K562 (cell line): ENCODE results near the gene AP2S1. TPM values are rescaled to one million over a fixed set of nuclear protein-coding genes. Genes with fewer than 3 reads are reported as not detected.
A peak's percentile ranks its signal among the peaks of the same experiment; 100 is the strongest.

Source experiments
- BACH1 ChIP-seq: fragments of 200-800 bp; sonication (Bioruptor generic); IDR thresholded peaks from 2 replicates; pipeline ENCODE4 v1.6.1; 2016; ENCODE audit warnings: missing genetic modification characterization, missing compliant biosample characterization
- CBX2 ChIP-seq: fragments of 200-600 bp; sonication (generic); IDR thresholded peaks from one replicate; pipeline ENCODE4 v1.6.1; 2012; ENCODE audit warnings: mild to moderate bottlenecking, low read length, inconsistent platforms; ENCODE audit not compliant: insufficient read depth, poor library complexity, severe bottlenecking
- DEAF1 ChIP-seq: fragments of 450-650 bp; formaldehyde crosslinking; IDR thresholded peaks from 2 replicates; pipeline ENCODE4 v1.4.0; 2020; ENCODE audit warnings: mild to moderate bottlenecking, moderate library complexity
- HDAC2 ChIP-seq: fragments of 450-650 bp; IDR thresholded peaks from 2 replicates; pipeline ENCODE4 v1.6.1; 2016; ENCODE audit warnings: mild to moderate bottlenecking
- HDAC8 ChIP-seq: fragments of 450-650 bp; IDR thresholded peaks from 2 replicates; pipeline ENCODE4 v1.6.1; 2016; ENCODE audit warnings: mild to moderate bottlenecking, missing genetic modification characterization, moderate library complexity, missing compliant biosample characterization
- HNRNPK ChIP-seq: fragments of 200-400 bp; formaldehyde crosslinking; IDR thresholded peaks from one replicate; pipeline ENCODE4 v1.6.1; 2018; ENCODE audit warnings: mild to moderate bottlenecking, low read depth, low read length; ENCODE audit not compliant: poor library complexity, severe bottlenecking
- HNRNPL ChIP-seq: fragments of 200-400 bp; formaldehyde crosslinking; IDR thresholded peaks from 2 replicates; pipeline ENCODE4 v1.6.1; 2017; ENCODE audit warnings: low read depth, mild to moderate bottlenecking, low read length
- HNRNPLL ChIP-seq: fragments of 200-400 bp; formaldehyde crosslinking; IDR thresholded peaks from 2 replicates; pipeline ENCODE4 v1.6.1; 2017; ENCODE audit warnings: low read length, low read depth, mild to moderate bottlenecking; ENCODE audit not compliant: poor library complexity, severe bottlenecking
- ILK ChIP-seq: fragments of 450-650 bp; IDR thresholded peaks from 2 replicates; pipeline ENCODE4 v1.6.1; 2016; ENCODE audit warnings: missing genetic modification characterization, low read depth, mild to moderate bottlenecking, missing compliant biosample characterization, moderate library complexity, borderline replicate concordance
- KLF10 ChIP-seq: fragments of 250-450 bp; sonication (Bioruptor Pico); IDR thresholded peaks from 2 replicates; pipeline ENCODE4 v1.6.1; 2021; ENCODE audit warnings: matching md5 sums
- MAFF ChIP-seq: IDR thresholded peaks from 2 replicates; pipeline ENCODE4 v1.6.1; 2012; ENCODE audit warnings: low read length, improper control_type of control experiment
- NBN ChIP-seq: fragments of 450-650 bp; IDR thresholded peaks from 2 replicates; pipeline ENCODE4 v1.6.1; 2016; ENCODE audit warnings: low read depth, mild to moderate bottlenecking
- PHF8 ChIP-seq: fragments of 200-600 bp; sonication (generic); IDR thresholded peaks from 2 replicates; pipeline ENCODE4 v1.6.1; 2012; ENCODE audit warnings: mixed run types, mild to moderate bottlenecking, inconsistent platforms, low read length, moderate library complexity, borderline replicate concordance
- POU5F1 ChIP-seq: fragments of 150-350 bp; IDR thresholded peaks from 2 replicates; pipeline ENCODE4 v1.6.1; 2014; ENCODE audit warnings: borderline replicate concordance, low read length, low read depth, mild to moderate bottlenecking; ENCODE audit not compliant: partially characterized antibody
- PRPF4 ChIP-seq: fragments of 200-400 bp; formaldehyde crosslinking; IDR thresholded peaks from one replicate; pipeline ENCODE4 v1.6.1; 2017; ENCODE audit warnings: low read length, low read depth, mild to moderate bottlenecking; ENCODE audit not compliant: insufficient read depth, poor library complexity, severe bottlenecking
- RBFOX2 ChIP-seq: fragments of 200-400 bp; formaldehyde crosslinking; IDR thresholded peaks from 2 replicates; pipeline ENCODE4 v1.6.1; 2017; ENCODE audit warnings: low read depth, mild to moderate bottlenecking, low read length, moderate library complexity
- RFX7 ChIP-seq: fragments of 250-450 bp; sonication (Bioruptor Pico); IDR thresholded peaks from 2 replicates; pipeline ENCODE4 v1.5.1; 2021; ENCODE audit warnings: mild to moderate bottlenecking
- RHOXF2B ChIP-seq: fragments of 250-450 bp; sonication (Bioruptor Pico); conservative IDR thresholded peaks from 2 replicates; pipeline ENCODE4 v1.5.1; 2021
- SRSF1 ChIP-seq: fragments of 200-400 bp; formaldehyde crosslinking; IDR thresholded peaks from 2 replicates; pipeline ENCODE4 v1.6.1; 2017; ENCODE audit warnings: mild to moderate bottlenecking, low read depth, low read length, moderate library complexity
- TCF15 ChIP-seq: fragments of 250-450 bp; sonication (Bioruptor Pico); IDR thresholded peaks from 2 replicates; pipeline ENCODE4 v1.8.0; 2022; ENCODE audit warnings: moderate library complexity, mild to moderate bottlenecking, inconsistent platforms
- YBX1 ChIP-seq: fragments of 450-650 bp; IDR thresholded peaks from 2 replicates; pipeline ENCODE4 v1.7.1; 2016; ENCODE audit warnings: mild to moderate bottlenecking
- ZNF165 ChIP-seq: fragments of 250-450 bp; sonication (Bioruptor Pico); IDR thresholded peaks from 2 replicates; pipeline ENCODE4 v1.4.0; 2020; ENCODE audit warnings: borderline replicate concordance
- ZNF174 ChIP-seq: fragments of 250-450 bp; sonication (Bioruptor Pico); IDR thresholded peaks from 2 replicates; pipeline ENCODE4 v1.4.0; 2020; ENCODE audit warnings: mild to moderate bottlenecking
- ZNF184 ChIP-seq: sonication (generic); formaldehyde crosslinking; IDR thresholded peaks from 2 replicates; pipeline ENCODE4 v1.5.0; 2020; ENCODE audit warnings: missing genetic modification reagents
- ZNF3 ChIP-seq: fragments of 250-450 bp; sonication (Bioruptor Pico); IDR thresholded peaks from 2 replicates; pipeline ENCODE4 v1.5.0; 2021; ENCODE audit warnings: mild to moderate bottlenecking, moderate library complexity
- polyA plus RNA-seq, 8 experiments: library from polyadenylated mRNA; depleted of rRNA in 4 of 8; stranded (reverse) in 5 of 8; unstranded in 3 of 8; fragments of >200 nt; fragmentation: Nextera tagmentation in 2 of 8; fragmentation: Illumina TruSeq in 1 of 8; extraction: Ambion mirVana in 2 of 8; extraction: Trizol in 1 of 8; gene quantifications; 2 replicates each; pipeline versions ENCODE4 v1.2.1 to v1.2.3, GENCODE V29; 2011 to 2014; ENCODE audit warnings: inconsistent platforms in 1 of 8, missing spikeins in 1 of 8
- total RNA-seq, 7 experiments: library from RNA; depleted of rRNA in 6 of 7; stranded (reverse); fragments of >200 nt in 6 of 7; fragmentation: Illumina TruSeq in 2 of 7; extraction: Trizol in 2 of 7; gene quantifications; 2 replicates each; pipeline versions ENCODE4 v1.2.1 to v1.2.3, GENCODE V29; 2011 to 2021; ENCODE audit warnings: low replicate concordance in 1 of 7
- TF ChIP-seq, protein P1 (sequence below): sonication (generic); formaldehyde crosslinking; IDR thresholded peaks from 2 replicates; pipeline ENCODE4 v1.8.1; 2023; ENCODE audit warnings: mild to moderate bottlenecking, missing genetic modification reagents

AP2S1 gene
- total and polyA plus RNA-seq, 9 of the 15 experiments (the other 6 are each of a cell fraction or from before 2014, with no cell fraction given): 32.4 to 294 (median 136) TPM

DNA sequence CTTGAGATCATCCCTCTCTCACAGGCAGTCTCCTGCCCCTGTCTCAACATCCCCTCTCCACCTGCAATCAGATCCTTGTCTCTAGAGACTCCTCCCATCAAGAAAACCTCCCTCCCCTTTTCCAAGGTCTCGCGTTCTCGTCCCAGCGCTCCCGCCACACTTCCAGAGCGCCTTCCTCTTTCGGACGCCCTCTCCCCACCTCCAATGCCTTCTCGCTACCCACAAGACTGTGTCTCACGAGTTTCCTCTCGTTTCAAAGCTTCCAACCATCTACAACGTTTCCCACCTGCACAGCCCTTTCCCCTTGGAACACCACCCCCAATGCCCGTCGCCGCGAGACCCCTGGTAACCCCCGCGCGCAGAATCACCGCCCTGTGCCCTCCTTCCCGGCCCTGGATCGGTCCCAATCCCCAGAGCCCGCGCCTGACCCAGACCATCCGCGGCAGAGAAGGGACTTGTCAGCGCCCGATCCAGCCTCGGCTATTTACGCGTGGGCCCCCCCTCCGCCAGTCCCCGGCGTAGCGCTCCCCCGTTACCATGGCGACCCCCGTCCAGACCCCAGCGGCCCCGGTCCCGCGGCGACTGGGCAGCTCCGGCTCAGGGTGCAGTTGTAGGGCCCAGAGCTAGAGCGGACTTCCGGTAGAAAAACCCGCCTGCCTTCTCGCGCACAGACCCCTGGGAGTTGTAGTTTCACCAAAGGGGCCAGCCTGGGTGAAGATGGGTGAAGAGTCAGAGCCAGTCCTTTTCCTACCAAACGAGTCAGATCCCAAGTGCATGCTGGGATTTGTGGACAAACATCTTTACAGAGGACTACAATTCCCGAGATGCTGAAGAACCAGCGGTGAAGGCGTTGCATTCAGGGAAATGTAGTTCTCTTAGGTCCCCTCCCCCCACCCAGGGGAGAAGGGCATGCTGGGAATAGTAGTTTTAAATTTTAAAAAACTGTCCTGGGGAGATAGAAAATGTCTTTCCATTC, at the start of gene AP2S1 (continued):
- peak; percentile 55 for TF ChIP-seq NBN
- TF ChIP-seq ILK (tag): no peak
- no peak for TF ChIP-seq TCF15
- no peak for TF ChIP-seq DEAF1
- no peak for TF ChIP-seq HNRNPL
- TF ChIP-seq HNRNPK: no peak
- TF ChIP-seq ZNF174 (CRISPR knock-in tag): no peak
- TF ChIP-seq SRSF1: no peak
- peak; percentile 95 for TF ChIP-seq BACH1 (tag)
- TF ChIP-seq, protein P1, sequence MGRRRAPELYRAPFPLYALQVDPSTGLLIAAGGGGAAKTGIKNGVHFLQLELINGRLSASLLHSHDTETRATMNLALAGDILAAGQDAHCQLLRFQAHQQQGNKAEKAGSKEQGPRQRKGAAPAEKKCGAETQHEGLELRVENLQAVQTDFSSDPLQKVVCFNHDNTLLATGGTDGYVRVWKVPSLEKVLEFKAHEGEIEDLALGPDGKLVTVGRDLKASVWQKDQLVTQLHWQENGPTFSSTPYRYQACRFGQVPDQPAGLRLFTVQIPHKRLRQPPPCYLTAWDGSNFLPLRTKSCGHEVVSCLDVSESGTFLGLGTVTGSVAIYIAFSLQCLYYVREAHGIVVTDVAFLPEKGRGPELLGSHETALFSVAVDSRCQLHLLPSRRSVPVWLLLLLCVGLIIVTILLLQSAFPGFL (CRISPR knock-in tag): no peak
- 0 out of 2 replicates have a peak, but pooled peaks have one; percentile 9 for TF ChIP-seq RHOXF2B (CRISPR knock-in tag)
- TF ChIP-seq HDAC2: no peak; the same call in 1 of the 2 replicates
- TF ChIP-seq HNRNPLL: peak; percentile 37
- no peak for TF ChIP-seq HDAC8 (tag)
- TF ChIP-seq RFX7 (CRISPR knock-in tag): no peak
- TF ChIP-seq PHF8: peak; percentile 75; the same call in 1 of the 2 replicates
- TF ChIP-seq POU5F1: peak; percentile 92
- TF ChIP-seq ZNF165 (CRISPR knock-in tag): no peak
- no peak for TF ChIP-seq PRPF4
- no peak for TF ChIP-seq ZNF184
- TF ChIP-seq KLF10 (CRISPR knock-in tag): no peak
- no peak; the same call in 1 of the 2 replicates for TF ChIP-seq MAFF
- no peak for TF ChIP-seq YBX1
- TF ChIP-seq ZNF3 (CRISPR knock-in tag): no peak
- no peak for TF ChIP-seq CBX2
- TF ChIP-seq RBFOX2: peak; percentile 89
